KMS-11 (cell line): ENCODE measurements around the gene SHOC2.

Source experiments
- H2AFZ ChIP-seq: fragments of 200-600 bp; sonication (generic); 2 replicates; pipeline ENCODE4 v1.6.1; 2016; ENCODE audit warnings: antibody characterized with exemption, mixed run types, low read depth
- H3K27ac ChIP-seq: fragments of 200-600 bp; sonication (generic); 2 replicates; pipeline ENCODE4 v1.6.1; 2016; ENCODE audit warnings: mild to moderate bottlenecking, mixed run types
- H3K27me3 ChIP-seq: fragments of 200-600 bp; sonication (generic); 2 replicates; pipeline ENCODE4 v1.6.1; 2017; ENCODE audit warnings: mild to moderate bottlenecking, low read depth, mixed run types, moderate library complexity; ENCODE audit not compliant: insufficient read depth
- H3K36me3 ChIP-seq: fragments of 200-600 bp; sonication (generic); 2 replicates; pipeline ENCODE4 v1.6.1; 2017; ENCODE audit warnings: mild to moderate bottlenecking, mixed run types; ENCODE audit not compliant: insufficient read depth
- H3K4me1 ChIP-seq: fragments of 200-600 bp; sonication (generic); 2 replicates; pipeline ENCODE4 v1.6.1; 2016; ENCODE audit warnings: mild to moderate bottlenecking, low read depth, mixed run types; ENCODE audit not compliant: poor library complexity, severe bottlenecking
- H3K4me2 ChIP-seq: fragments of 200-600 bp; sonication (generic); 2 replicates; pipeline ENCODE4 v1.7.0; 2016; ENCODE audit warnings: mild to moderate bottlenecking, mixed run types
- H3K4me3 ChIP-seq: fragments of 200-600 bp; sonication (generic); IDR thresholded peaks from 2 replicates; pipeline ENCODE4 v1.6.1; 2017; ENCODE audit warnings: low read depth, low read length, mixed read lengths; ENCODE audit not compliant: insufficient read depth
- H3K79me2 ChIP-seq: fragments of 200-600 bp; sonication (generic); 2 replicates; pipeline ENCODE4 v1.6.1; 2016; ENCODE audit warnings: low read depth, mixed run types; ENCODE audit not compliant: insufficient read depth
- H3K9ac ChIP-seq: fragments of 200-600 bp; sonication (generic); 2 replicates; pipeline ENCODE4 v1.6.1; 2016; ENCODE audit warnings: mild to moderate bottlenecking, mixed run types
- H4K20me1 ChIP-seq: fragments of 200-600 bp; sonication (generic); 2 replicates; pipeline ENCODE4 v1.6.1; 2016; ENCODE audit warnings: mild to moderate bottlenecking, mixed run types; ENCODE audit not compliant: insufficient read depth
- CTCF ChIP-seq: fragments of 200-600 bp; sonication (generic); conservative IDR thresholded peaks from 2 replicates; pipeline ENCODE4 v1.6.1; 2017; ENCODE audit warnings: low read depth, mild to moderate bottlenecking, antibody characterized with exemption, low read length, moderate library complexity, mixed read lengths

Gene SHOC2

GRCh38 chr10:110918643-110919348 lies 608 bp upstream of the SHOC2 start, which contains the start of gene BBIP1:
Gene BBIP1 (minus strand): TSS chr10:110919180. CDS start chr10:110918157, 1,023 bp downstream.
- Histone ChIP-seq H3K4me3 (peak within 1 kb of the TSS; percentile 57), H3K36me3 (no peaks in the 10 kb centered on the region), H3K27me3 (no peaks in the 10 kb centered on the region), H3K9ac (peak within 1 kb of the TSS; percentile 83), H2AFZ (peak within 1 kb of the TSS; percentile 91), H3K27ac (peak within 1 kb of the TSS; percentile 90), H3K79me2 (peaks cover 46% of the 10 kb centered on the region), H4K20me1 (0 out of 2 replicates have a peak, but pooled peaks cover 4% of the 10 kb centered on the region), H3K4me1 (peaks cover 49% of the 10 kb centered on the region), H3K4me2 (peak within 1 kb of the TSS; percentile 98)
- TF ChIP-seq CTCF, result 0 out of 2 replicates have a peak, but pooled peaks have one; percentile 27

GRCh38 chr10:110919971-110920881 lies 822 bp downstream of the SHOC2 start:
- no peak overlapping the region for H2AFZ ChIP-seq
- no peaks in the 10 kb centered on the region for H3K27me3 ChIP-seq
- H3K4me3 ChIP-seq, result no peak overlapping the region
- peak overlapping the region; percentile 77 for H3K27ac ChIP-seq
- peaks cover 9% of the 10 kb centered on the region; the same call in 1 of the 2 replicates for H4K20me1 ChIP-seq
- TF ChIP-seq CTCF, result no peak
- H3K4me1 ChIP-seq, result peaks cover 63% of the 10 kb centered on the region
- H3K9ac ChIP-seq, result peak overlapping the region; percentile 79
- H3K79me2 ChIP-seq, result peaks cover 61% of the 10 kb centered on the region
- H3K4me2 ChIP-seq, result peak overlapping the region; percentile 77
- no peaks in the 10 kb centered on the region for H3K36me3 ChIP-seq

GRCh38 chr10:110923856-110924493 lies 4.6 kb downstream of the SHOC2 start:
- Histone ChIP-seq H3K4me2 (peak overlapping the region; percentile 77), H3K4me3 (no peak overlapping the region), H3K9ac (peak overlapping the region; percentile 33; the same call in 1 of the 2 replicates), H3K27ac (peak overlapping the region; percentile 56), H3K27me3 (no peaks in the 10 kb centered on the region), H4K20me1 (peaks cover 14% of the 10 kb centered on the region; the same call in 1 of the 2 replicates), H2AFZ (no peak overlapping the region), H3K4me1 (peaks cover 79% of the 10 kb centered on the region), H3K79me2 (peaks cover 89% of the 10 kb centered on the region), H3K36me3 (no peaks in the 10 kb centered on the region)
- TF ChIP-seq CTCF, result no peak

DNA sequence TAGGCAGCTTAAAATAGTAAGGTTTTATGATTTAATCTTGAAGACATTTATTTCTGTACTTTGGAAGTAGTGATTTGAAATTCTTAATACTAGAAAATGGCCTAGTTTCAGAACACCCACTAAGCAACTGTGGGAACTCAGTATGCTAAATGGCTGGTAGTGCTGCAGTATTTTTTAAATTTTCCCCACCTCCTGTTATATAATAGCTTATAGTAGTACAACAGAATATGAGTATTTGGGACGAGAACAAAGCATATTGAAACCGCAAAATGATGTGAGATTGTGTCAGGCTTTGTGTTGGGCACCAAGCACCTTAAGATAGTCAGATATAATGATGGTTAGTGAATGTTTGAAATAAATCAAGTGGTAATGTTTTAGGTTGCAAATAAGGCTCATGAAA lies 8.1 kb downstream of the SHOC2 start:
- no peak overlapping the region for H3K27ac ChIP-seq
- H3K36me3 ChIP-seq, result no peaks in the 10 kb centered on the region
- H4K20me1 ChIP-seq, result peaks cover 29% of the 10 kb centered on the region
- H3K4me1 ChIP-seq, result peaks cover 93% of the 10 kb centered on the region
- H3K9ac ChIP-seq, result no peak overlapping the region
- TF ChIP-seq CTCF, result no peak
- H3K27me3 ChIP-seq, result no peaks in the 10 kb centered on the region
- H2AFZ ChIP-seq, result no peak overlapping the region
- H3K4me3 ChIP-seq, result no peak overlapping the region
- H3K4me2 ChIP-seq, result no peak overlapping the region
- H3K79me2 ChIP-seq, result peaks cover 99% of the 10 kb centered on the region
